ENCODE measurements around the gene LST1. TPM values are rescaled to one million over a fixed set of nuclear protein-coding genes. Genes with fewer than 3 reads are reported as not detected.

The LST1 gene
- total RNA-seq, 1 experiment from 2014 or later = 5.1 TPM

GRCh38 chr6:31633447-31633846 lies 47.4 kb downstream of the LST1 start:
- H3K4me1 ChIP-seq (ENCODE audit: low read length) = peaks cover 44% of the 10 kb centered on the region
- H3K9me3 ChIP-seq (ENCODE audit: low read length) = no peaks in the 10 kb centered on the region
- H3K79me2 ChIP-seq (ENCODE audit: low read length) = no peaks in the 10 kb centered on the region; the same call in 1 of the 2 replicates
- no peak overlapping the region for H3K4me3 ChIP-seq (ENCODE audit: low read length)
- no peak overlapping the region for H2AFZ ChIP-seq (ENCODE audit: low read length)
- H3K27ac ChIP-seq (ENCODE audit: low read length) = no peak overlapping the region
- H4K20me1 ChIP-seq (ENCODE audit: insufficient read depth, low read depth, low read length) = peaks cover 34% of the 10 kb centered on the region; the same call in 1 of the 2 replicates
- no peaks in the 10 kb centered on the region for H3K9me2 ChIP-seq (replicated peaks; ENCODE audit: insufficient read depth, low read length)
- H3K4me2 ChIP-seq (ENCODE audit: low read depth, low read length, poor library complexity, severe bottlenecking) = no peak overlapping the region
- peaks cover 69% of the 10 kb centered on the region for H3K36me3 ChIP-seq (ENCODE audit: insufficient read depth, low read length)
- H3K9ac ChIP-seq (ENCODE audit: low read length) = no peak overlapping the region
- no peaks in the 10 kb centered on the region for H3K27me3 ChIP-seq (ENCODE audit: low read length)
- no peak for DNase-seq

- H3K9ac ChIP-seq (ENCODE audit: low read length) = no peak overlapping the region
- H3K9me3 ChIP-seq (ENCODE audit: low read length) = no peaks in the 10 kb centered on the region
- peaks cover 45% of the 10 kb centered on the region for H3K4me1 ChIP-seq (ENCODE audit: low read length)
- H3K4me3 ChIP-seq (ENCODE audit: low read length) = no peak overlapping the region
- H3K4me2 ChIP-seq (ENCODE audit: low read depth, low read length, poor library complexity, severe bottlenecking) = no peak overlapping the region
- no peak for DNase-seq
- H2AFZ ChIP-seq (ENCODE audit: low read length) = no peak overlapping the region
- H3K36me3 ChIP-seq (ENCODE audit: insufficient read depth, low read length) = peaks cover 66% of the 10 kb centered on the region
- peaks cover 32% of the 10 kb centered on the region; the same call in 1 of the 2 replicates for H4K20me1 ChIP-seq (ENCODE audit: insufficient read depth, low read depth, low read length)
- H3K79me2 ChIP-seq (ENCODE audit: low read length) = no peaks in the 10 kb centered on the region; the same call in 1 of the 2 replicates
- no peaks in the 10 kb centered on the region for H3K9me2 ChIP-seq (replicated peaks; ENCODE audit: insufficient read depth, low read length)
- H3K27me3 ChIP-seq (ENCODE audit: low read length) = no peaks in the 10 kb centered on the region
- no peak overlapping the region for H3K27ac ChIP-seq (ENCODE audit: low read length)
Observed at GRCh38 chr6:31634131-31634530, 48.1 kb downstream of the LST1 start.

- Histone ChIP-seq H3K9me3 (ENCODE audit: low read length) (no peaks in the 10 kb centered on the region), H3K36me3 (ENCODE audit: insufficient read depth, low read length) (peaks cover 65% of the 10 kb centered on the region), H3K79me2 (ENCODE audit: low read length) (no peaks in the 10 kb centered on the region; the same call in 1 of the 2 replicates), H3K4me2 (ENCODE audit: low read depth, low read length, poor library complexity, severe bottlenecking) (no peak overlapping the region), H4K20me1 (ENCODE audit: insufficient read depth, low read depth, low read length) (peaks cover 25% of the 10 kb centered on the region; the same call in 1 of the 2 replicates), H3K4me3 (ENCODE audit: low read length) (no peak overlapping the region), H3K9me2 (replicated peaks; ENCODE audit: insufficient read depth, low read length) (no peaks in the 10 kb centered on the region), H3K27me3 (ENCODE audit: low read length) (no peaks in the 10 kb centered on the region), H3K4me1 (ENCODE audit: low read length) (peaks cover 45% of the 10 kb centered on the region), H3K9ac (ENCODE audit: low read length) (no peak overlapping the region), H3K27ac (ENCODE audit: low read length) (no peak overlapping the region), H2AFZ (ENCODE audit: low read length) (no peak overlapping the region)
- DNase-seq = no peak
Observed at GRCh38 chr6:31634969-31635575, 49.0 kb downstream of the LST1 start.

- Histone ChIP-seq H3K79me2 (ENCODE audit: low read length) (no peaks in the 10 kb centered on the region), H3K9me3 (ENCODE audit: low read length) (no peaks in the 10 kb centered on the region), H2AFZ (ENCODE audit: low read length) (no peak overlapping the region), H3K9me2 (replicated peaks; ENCODE audit: insufficient read depth, low read length) (no peaks in the 10 kb centered on the region), H3K4me2 (ENCODE audit: low read depth, low read length, poor library complexity, severe bottlenecking) (peak overlapping the region; percentile 46), H3K27me3 (ENCODE audit: low read length) (no peaks in the 10 kb centered on the region), H3K4me1 (ENCODE audit: low read length) (peaks cover 45% of the 10 kb centered on the region), H3K36me3 (ENCODE audit: insufficient read depth, low read length) (peaks cover 57% of the 10 kb centered on the region), H4K20me1 (ENCODE audit: insufficient read depth, low read depth, low read length) (peaks cover 25% of the 10 kb centered on the region; the same call in 1 of the 2 replicates), H3K27ac (ENCODE audit: low read length) (peak overlapping the region; percentile 91), H3K4me3 (ENCODE audit: low read length) (no peak overlapping the region), H3K9ac (ENCODE audit: low read length) (no peak overlapping the region)
- no peak for DNase-seq
Observed at GRCh38 chr6:31636698-31637596, 50.9 kb downstream of the LST1 start.

Small RNA genes lying within 50 kb of the gene (small RNA-seq; reads per million reads assigned to genes)
- gene MIR6832 (not detected), gene SNORA38 (29.1 reads per million, percentile 98 among the genes with 10 or more reads in this experiment), gene SNORD117 (108 reads per million, percentile 99 among the genes with 10 or more reads in this experiment), gene SNORD84 (not detected), gene UQCRHP1 (not detected)

Other genes starting within 250 kb of the LST1 start
- 1,556 and 2,615 TPM in 2 replicates for gene HLA-B, start 229.1 kb upstream of the LST1 start, total RNA-seq (2014; rRNA removed; shearing (Covaris generic); ENCODE audit: low replicate concordance)
- not detected in 2 replicates for gene MICA, start 182.7 kb upstream of the LST1 start, total RNA-seq (2014; rRNA removed; shearing (Covaris generic); ENCODE audit: low replicate concordance)
- gene MICB, start 88.1 kb upstream of the LST1 start, total RNA-seq (2014; rRNA removed; shearing (Covaris generic); ENCODE audit: low replicate concordance) = 13.2 and 15.7 TPM in 2 replicates
- gene MCCD1, start 57.3 kb upstream of the LST1 start, total RNA-seq (2014; rRNA removed; shearing (Covaris generic); ENCODE audit: low replicate concordance) = not detected in 2 replicates
- 412 and 561 TPM in 2 replicates for gene DDX39B, start 44.3 kb upstream of the LST1 start, total RNA-seq (2014; rRNA removed; shearing (Covaris generic); ENCODE audit: low replicate concordance)
- gene ATP6V1G2, start 39.7 kb upstream of the LST1 start, total RNA-seq (2014; rRNA removed; shearing (Covaris generic); ENCODE audit: low replicate concordance) = 15.2 and 34.9 TPM in 2 replicates
- 21.8 and 46.1 TPM in 2 replicates for gene NFKBIL1, start 38.7 kb upstream of the LST1 start, total RNA-seq (2014; rRNA removed; shearing (Covaris generic); ENCODE audit: low replicate concordance)
- gene LTA, start 14.0 kb upstream of the LST1 start, total RNA-seq (2014; rRNA removed; shearing (Covaris generic); ENCODE audit: low replicate concordance) = 71.1 and 128 TPM in 2 replicates
- gene TNF, start 10.7 kb upstream of the LST1 start, total RNA-seq (2014; rRNA removed; shearing (Covaris generic); ENCODE audit: low replicate concordance) = 223 and 233 TPM in 2 replicates
- 74.1 and 241 TPM in 2 replicates for gene LTB, start 3.9 kb upstream of the LST1 start, total RNA-seq (2014; rRNA removed; shearing (Covaris generic); ENCODE audit: low replicate concordance)
- not detected in 2 replicates for gene NCR3, start 6.7 kb downstream of the LST1 start, total RNA-seq (2014; rRNA removed; shearing (Covaris generic); ENCODE audit: low replicate concordance)
- gene AIF1, start 29.0 kb downstream of the LST1 start, total RNA-seq (2014; rRNA removed; shearing (Covaris generic); ENCODE audit: low replicate concordance) = 0.76 TPM in 1 of 2 replicates, not detected in the other
- gene PRRC2A, start 34.4 kb downstream of the LST1 start, total RNA-seq (2014; rRNA removed; shearing (Covaris generic); ENCODE audit: low replicate concordance) = 123 and 147 TPM in 2 replicates
- gene BAG6, start 66.4 kb downstream of the LST1 start, total RNA-seq (2014; rRNA removed; shearing (Covaris generic); ENCODE audit: low replicate concordance) = 145 and 229 TPM in 2 replicates
- gene APOM, start 69.6 kb downstream of the LST1 start, total RNA-seq (2014; rRNA removed; shearing (Covaris generic); ENCODE audit: low replicate concordance) = 6.7 and 7.6 TPM in 2 replicates
- gene C6orf47, start 74.5 kb downstream of the LST1 start, total RNA-seq (2014; rRNA removed; shearing (Covaris generic); ENCODE audit: low replicate concordance) = 13.8 and 35.6 TPM in 2 replicates
- gene GPANK1, start 78.7 kb downstream of the LST1 start, total RNA-seq (2014; rRNA removed; shearing (Covaris generic); ENCODE audit: low replicate concordance) = 18.6 and 26.2 TPM in 2 replicates
- gene CSNK2B, start 79.8 kb downstream of the LST1 start, total RNA-seq (2014; rRNA removed; shearing (Covaris generic); ENCODE audit: low replicate concordance) = 178 and 212 TPM in 2 replicates
- 3.4 and 7.3 TPM in 2 replicates for gene LY6G5B, start 83.7 kb downstream of the LST1 start, total RNA-seq (2014; rRNA removed; shearing (Covaris generic); ENCODE audit: low replicate concordance)
- 0.51 TPM in 1 of 2 replicates, not detected in the other for gene LY6G5C, start 94.8 kb downstream of the LST1 start, total RNA-seq (2014; rRNA removed; shearing (Covaris generic); ENCODE audit: low replicate concordance)
- gene ABHD16A, start 117.0 kb downstream of the LST1 start, total RNA-seq (2014; rRNA removed; shearing (Covaris generic); ENCODE audit: low replicate concordance) = 55.6 and 92.1 TPM in 2 replicates
- gene LY6G6F, start 120.6 kb downstream of the LST1 start, total RNA-seq (2014; rRNA removed; shearing (Covaris generic); ENCODE audit: low replicate concordance) = not detected in 2 replicates
- not detected in 2 replicates for gene LY6G6D, start 129.1 kb downstream of the LST1 start, total RNA-seq (2014; rRNA removed; shearing (Covaris generic); ENCODE audit: low replicate concordance)
- gene LY6G6C, start 135.5 kb downstream of the LST1 start, total RNA-seq (2014; rRNA removed; shearing (Covaris generic); ENCODE audit: low replicate concordance) = not detected in 2 replicates
- gene MPIG6B, start 137.1 kb downstream of the LST1 start, total RNA-seq (2014; rRNA removed; shearing (Covaris generic); ENCODE audit: low replicate concordance) = not detected in 2 replicates
- gene DDAH2, start 143.0 kb downstream of the LST1 start, total RNA-seq (2014; rRNA removed; shearing (Covaris generic); ENCODE audit: low replicate concordance) = 13.3 and 24.0 TPM in 2 replicates
- gene CLIC1, start 150.3 kb downstream of the LST1 start, total RNA-seq (2014; rRNA removed; shearing (Covaris generic); ENCODE audit: low replicate concordance) = 385 and 405 TPM in 2 replicates
- 30.5 and 58.4 TPM in 2 replicates for gene MSH5, start 153.7 kb downstream of the LST1 start, total RNA-seq (2014; rRNA removed; shearing (Covaris generic); ENCODE audit: low replicate concordance)
- 1.8 and 14.0 TPM in 2 replicates for gene SAPCD1, start 176.4 kb downstream of the LST1 start, total RNA-seq (2014; rRNA removed; shearing (Covaris generic); ENCODE audit: low replicate concordance)
- 0.29 and 0.34 TPM in 2 replicates for gene VWA7, start 191.1 kb downstream of the LST1 start, total RNA-seq (2014; rRNA removed; shearing (Covaris generic); ENCODE audit: low replicate concordance)
- gene VARS1, start 209.5 kb downstream of the LST1 start, total RNA-seq (2014; rRNA removed; shearing (Covaris generic); ENCODE audit: low replicate concordance) = 38.0 and 43.0 TPM in 2 replicates
- gene LSM2, start 220.7 kb downstream of the LST1 start, total RNA-seq (2014; rRNA removed; shearing (Covaris generic); ENCODE audit: low replicate concordance) = 44.9 and 57.4 TPM in 2 replicates
- gene HSPA1L, start 229.0 kb downstream of the LST1 start, total RNA-seq (2014; rRNA removed; shearing (Covaris generic); ENCODE audit: low replicate concordance) = 0.72 TPM in 1 of 2 replicates, not detected in the other
- 0.32 TPM in 1 of 2 replicates, not detected in the other for gene HSPA1A, start 229.3 kb downstream of the LST1 start, total RNA-seq (2014; rRNA removed; shearing (Covaris generic); ENCODE audit: low replicate concordance)
- gene HSPA1B, start 241.5 kb downstream of the LST1 start, total RNA-seq (2014; rRNA removed; shearing (Covaris generic); ENCODE audit: low replicate concordance) = 78.6 and 143 TPM in 2 replicates